Keratinocyte (primary cell): Measurements from ENCODE around the gene GLIS2. TPM values are rescaled to one million over a fixed set of nuclear protein-coding genes. Genes with fewer than 3 reads are reported as not detected.

Source experiments
- DNase-seq: peaks from one replicate; pipeline ENCODE4 v3.0.0-alpha.2; 2011; ENCODE audit warnings: low read depth, missing footprints, low spot score
- FAIRE-seq: peaks from 2 replicates; lab custom pipeline; 2011; peaks lifted over from hg19 to GRCh38; lab: Jason Lieb, UNC
- H2AFZ ChIP-seq: 2 replicates; pipeline ENCODE4 v1.6.0; 2012; ENCODE audit warnings: low read length, control low read depth, inconsistent platforms; ENCODE audit not compliant: control insufficient read depth
- H3K27ac ChIP-seq: 2 replicates; pipeline ENCODE4 v1.5.1; 2011; ENCODE audit warnings: low read length; ENCODE audit not compliant: control insufficient read depth, insufficient read depth
- H3K27me3 ChIP-seq: 3 replicates; pipeline ENCODE4 v1.6.0; 2011; ENCODE audit warnings: low read length; ENCODE audit not compliant: control insufficient read depth, insufficient read depth; ENCODE audit errors: extremely low read depth
- H3K36me3 ChIP-seq, 2 experiments: 2 replicates in 1 of 2; 3 replicates in 1 of 2; pipeline ENCODE4 v1.5.1; 2011; ENCODE audit warnings: low read length in 2 of 2, mild to moderate bottlenecking in 1 of 2; ENCODE audit not compliant: control insufficient read depth in 2 of 2, insufficient read depth in 2 of 2; ENCODE audit errors: extremely low read depth in 1 of 2
- H3K4me1 ChIP-seq: 3 replicates; pipeline ENCODE4 v1.5.1; 2011; ENCODE audit warnings: low read length; ENCODE audit not compliant: control insufficient read depth, insufficient read depth; ENCODE audit errors: extremely low read depth
- H3K4me2 ChIP-seq: 3 replicates; pipeline ENCODE4 v1.6.0; 2011; ENCODE audit warnings: low read depth, low read length; ENCODE audit not compliant: control insufficient read depth, insufficient read depth; ENCODE audit errors: extremely low read depth
- H3K4me3 ChIP-seq, 3 experiments: fragments of 200-600 bp in 1 of 3; sonication (generic) in 1 of 3; 2 replicates in 2 of 3; 3 replicates in 1 of 3; pipeline ENCODE4 v1.5.1; 2011 to 2016; ENCODE audit warnings: low read length in 3 of 3, mild to moderate bottlenecking in 3 of 3, control low read depth in 2 of 3, inconsistent platforms in 1 of 3, low read depth in 1 of 3, mixed read lengths in 1 of 3, mixed run types in 1 of 3, moderate library complexity in 1 of 3; ENCODE audit not compliant: control insufficient read depth in 2 of 3, insufficient read depth in 2 of 3; ENCODE audit errors: extremely low read depth in 1 of 3
- H3K79me2 ChIP-seq: 2 replicates; pipeline ENCODE4 v1.6.0; 2012; ENCODE audit warnings: low read length; ENCODE audit not compliant: control insufficient read depth, insufficient read depth
- H3K9ac ChIP-seq: 3 replicates; pipeline ENCODE4 v1.6.0; 2011; ENCODE audit warnings: low read length; ENCODE audit not compliant: control insufficient read depth, insufficient read depth; ENCODE audit errors: extremely low read depth
- H3K9me1 ChIP-seq: 3 replicates; pipeline ENCODE4 v1.6.0; 2011; ENCODE audit warnings: low read length; ENCODE audit not compliant: control insufficient read depth, insufficient read depth; ENCODE audit errors: extremely low read depth
- H3K9me3 ChIP-seq: 2 replicates; pipeline ENCODE4 v1.5.1; 2012; ENCODE audit warnings: low read depth, low read length; ENCODE audit not compliant: control insufficient read depth
- H4K20me1 ChIP-seq: 3 replicates; pipeline ENCODE4 v1.6.0; 2011; ENCODE audit warnings: low read length; ENCODE audit not compliant: control insufficient read depth, insufficient read depth; ENCODE audit errors: extremely low read depth
- CTCF ChIP-seq, 3 experiments: IDR thresholded peaks in 1 of 3; conservative IDR thresholded peaks in 1 of 3; optimal IDR thresholded peaks in 1 of 3; 2 replicates in 2 of 3; 3 replicates in 1 of 3; pipeline versions ENCODE3 to v1.5.1; 2011; ENCODE audit warnings: low read length in 3 of 3, mild to moderate bottlenecking in 3 of 3, moderate library complexity in 2 of 3, control low read depth in 1 of 3, inconsistent platforms in 1 of 3; ENCODE audit not compliant: insufficient read depth in 2 of 3; ENCODE audit errors: extremely low read depth in 1 of 3
- EZH2 ChIP-seq: IDR thresholded peaks from one replicate; pipeline ENCODE4 v1.6.1; 2012; ENCODE audit warnings: inconsistent platforms, mild to moderate bottlenecking, low read length, moderate library complexity
- dilution Hi-C: fragments of 300-500 bp; cut with MboI; formaldehyde crosslinking; loops from one replicate; pipeline ENCODE4 v1.7.0; 2020; ENCODE audit warnings: low sequenced_read_pairs; ENCODE audit not compliant: extremely low pct_ligation_motif_present
- polyA plus RNA-seq, 5 experiments: library from polyadenylated mRNA; depleted of rRNA in 3 of 5; stranded (reverse) in 3 of 5; stranded (forward) in 1 of 5; unstranded in 1 of 5; fragments of >200 nt; gene quantifications; 1 replicate in 1 of 5; 2 replicates in 3 of 5; 3 replicates in 1 of 5; pipeline versions ENCODE4 v1.2.1 to v1.2.3, GENCODE V29; 2011 to 2012; ENCODE audit warnings: missing spikeins in 2 of 5, low read depth in 1 of 5, low replicate concordance in 1 of 5

Gene GLIS2
- polyA plus RNA-seq, 1 donor (not counting 4 experiments of a cell fraction or from before 2014, with no cell fraction given): 0.63 TPM

- Histone ChIP-seq H3K27ac (no peak overlapping the region), H3K4me2 (peak overlapping the region; percentile 56), H3K4me3 (no peak overlapping the region), H3K36me3 (no peaks in the 10 kb centered on the region), H3K9me3 (no peaks in the 10 kb centered on the region), H3K79me2 (peaks cover 63% of the 10 kb centered on the region), H3K9me1 (peaks cover 2% of the 10 kb centered on the region), H3K9ac (no peak overlapping the region), H2AFZ (no peak overlapping the region), H4K20me1 (peaks cover 7% of the 10 kb centered on the region), H3K27me3 (peaks cover 7% of the 10 kb centered on the region), H3K4me1 (peaks cover 45% of the 10 kb centered on the region)
- dilution Hi-C loops: no loop called here
- TF ChIP-seq EZH2: no peak
- no peak for TF ChIP-seq CTCF (optimal IDR thresholded peaks at IDR 0.05 in 1 of 3, IDR thresholded peaks at IDR 0.05 in 1 of 3, conservative IDR thresholded peaks at IDR 0.05 in 1 of 3; ENCODE audit: extremely low read depth in 1 of 3, insufficient read depth in 2 of 3, low read length in 3 of 3)
- DNase-seq (no peak), FAIRE-seq (no peak)
These were observed 3.1 kb downstream of the GLIS2 start for GRCh38 chr16:4318967-4319366.

GRCh38 chr16:4319454-4320421 is 3.9 kb downstream of the GLIS2 start:
- H3K9me3 ChIP-seq: no peaks in the 10 kb centered on the region
- peaks cover 4% of the 10 kb centered on the region for H3K27me3 ChIP-seq
- DNase-seq (no peak), FAIRE-seq (no peak)
- dilution Hi-C loops: no loop called here
- H3K4me1 ChIP-seq: peaks cover 46% of the 10 kb centered on the region
- no peak for TF ChIP-seq CTCF (optimal IDR thresholded peaks at IDR 0.05 in 1 of 3, IDR thresholded peaks at IDR 0.05 in 1 of 3, conservative IDR thresholded peaks at IDR 0.05 in 1 of 3; ENCODE audit: extremely low read depth in 1 of 3, insufficient read depth in 2 of 3, low read length in 3 of 3)
- TF ChIP-seq EZH2: no peak
- H4K20me1 ChIP-seq: peaks cover 7% of the 10 kb centered on the region
- H3K9ac ChIP-seq: no peak overlapping the region
- peaks cover 2% of the 10 kb centered on the region for H3K9me1 ChIP-seq
- no peaks in the 10 kb centered on the region for H3K36me3 ChIP-seq
- peak overlapping the region; percentile 56 for H3K4me2 ChIP-seq
- H3K4me3 ChIP-seq: peak overlapping the region in 1 of 3 experiments; percentile 27
- peaks cover 69% of the 10 kb centered on the region for H3K79me2 ChIP-seq
- no peak overlapping the region for H2AFZ ChIP-seq
- no peak overlapping the region for H3K27ac ChIP-seq
